NCI-H128 (cell line): ENCODE measurements around the gene HSF4.

Source experiments
- DNase-seq: peaks from one replicate; lab custom pipeline; 2025; ENCODE audit not compliant: unreplicated experiment; lab: John Stamatoyannopoulos, UW

HSF4 gene

GRCh38 chr16:67200491-67200890 is 35.9 kb downstream of the HSF4 start:
- no peak for DNase-seq

- DNase-seq: no peak
These were observed 37.1 kb downstream of the HSF4 start for GRCh38 chr16:67201411-67202345.

GRCh38 chr16:67202426-67202825 is 37.9 kb downstream of the HSF4 start:
- no peak for DNase-seq

GRCh38 chr16:67202956-67203493 is 38.5 kb downstream of the HSF4 start:
- no peak for DNase-seq

GRCh38 chr16:67204076-67204475 is 39.5 kb downstream of the HSF4 start:
- DNase-seq: no peak

GRCh38 chr16:67206129-67206837 is 41.7 kb downstream of the HSF4 start:
- DNase-seq: no peak

GRCh38 chr16:67206838-67207248 is 42.3 kb downstream of the HSF4 start:
- DNase-seq: no peak

- no peak for DNase-seq
These were observed 42.9 kb downstream of the HSF4 start for GRCh38 chr16:67207249-67208091.

GRCh38 chr16:67208154-67208896 is 43.8 kb downstream of the HSF4 start:
- no peak for DNase-seq

- no peak for DNase-seq
These were observed 45.0 kb downstream of the HSF4 start for GRCh38 chr16:67209565-67209964.

- DNase-seq: no peak
These were observed 45.8 kb downstream of the HSF4 start for GRCh38 chr16:67210069-67210937.

- no peak for DNase-seq
These were observed 47.1 kb downstream of the HSF4 start for GRCh38 chr16:67211674-67212073.

- DNase-seq: no peak
These were observed 48.2 kb downstream of the HSF4 start for GRCh38 chr16:67212766-67213165.

GRCh38 chr16:67213197-67214019 is 48.9 kb downstream of the HSF4 start:
- DNase-seq: no peak

- DNase-seq: no peak
These were observed 51.2 kb downstream of the HSF4 start for GRCh38 chr16:67215706-67216105.

- no peak for DNase-seq
These were observed 52.3 kb downstream of the HSF4 start for GRCh38 chr16:67216612-67217490.
